ENCODE measurements around the gene PRKN. TPM values are rescaled to one million over a fixed set of nuclear protein-coding genes. Genes with fewer than 3 reads are reported as not detected.

Gene PRKN
- total and polyA plus RNA-seq, 5 donors from 2014 or later: 0.24 to 3.7 (median 2.5) TPM

DNA sequence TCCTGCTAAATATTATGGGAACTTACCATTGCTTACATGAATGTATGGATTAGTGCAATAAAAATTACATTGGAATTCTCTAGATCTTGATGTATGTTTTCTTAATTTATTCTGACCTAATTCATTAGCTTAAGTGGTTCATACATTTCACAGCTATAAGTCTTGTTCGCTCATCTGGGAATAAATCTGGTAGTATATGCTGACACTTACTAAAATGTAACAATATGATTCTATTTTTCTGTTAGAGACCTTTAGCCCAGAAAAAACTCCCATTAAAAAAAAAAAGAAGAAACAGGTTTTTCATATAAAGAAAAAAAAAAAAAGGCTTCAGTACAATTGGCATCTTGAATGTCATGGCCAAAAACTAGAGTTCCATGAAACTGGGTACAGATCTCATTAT lies 1059.6 kb downstream of the PRKN start:
- peaks cover 0 to 5% (median 2%) of the 10 kb centered on the region in 7 donors for H3K9me3 Mint-ChIP-seq
- H3K9me3 ChIP-seq (ENCODE audit: control insufficient read depth in 2 of 2, low read length in 2 of 2): peaks cover 0 to 5% of the 10 kb centered on the region in 2 experiments
- H3K36me3 Mint-ChIP-seq: no peaks in the 10 kb centered on the region
- H3K27ac ChIP-seq (ENCODE audit: insufficient read depth, low read length, poor library complexity, severe bottlenecking): no peak overlapping the region
- ATAC-seq (ENCODE audit: low read depth in 2 of 2): no peak
- H3K27ac Mint-ChIP-seq: no peak overlapping the region
- H3K27me3 ChIP-seq (ENCODE audit: control insufficient read depth, insufficient read depth, low read length): no peaks in the 10 kb centered on the region
- no peak overlapping the region for H3K4me3 Mint-ChIP-seq
- H3K4me3 ChIP-seq (ENCODE audit: low read depth, low read length): no peak overlapping the region
- H3K4me1 Mint-ChIP-seq: no peaks in the 10 kb centered on the region
- no peaks in the 10 kb centered on the region for H3K4me1 ChIP-seq (ENCODE audit: control insufficient read depth, insufficient read depth, low read length, poor library complexity, severe bottlenecking)
- no peak for DNase-seq
- H3K36me3 ChIP-seq (ENCODE audit: control insufficient read depth, insufficient read depth, low read length): no peaks in the 10 kb centered on the region
- no peaks in the 10 kb centered on the region for H3K27me3 Mint-ChIP-seq

DNA sequence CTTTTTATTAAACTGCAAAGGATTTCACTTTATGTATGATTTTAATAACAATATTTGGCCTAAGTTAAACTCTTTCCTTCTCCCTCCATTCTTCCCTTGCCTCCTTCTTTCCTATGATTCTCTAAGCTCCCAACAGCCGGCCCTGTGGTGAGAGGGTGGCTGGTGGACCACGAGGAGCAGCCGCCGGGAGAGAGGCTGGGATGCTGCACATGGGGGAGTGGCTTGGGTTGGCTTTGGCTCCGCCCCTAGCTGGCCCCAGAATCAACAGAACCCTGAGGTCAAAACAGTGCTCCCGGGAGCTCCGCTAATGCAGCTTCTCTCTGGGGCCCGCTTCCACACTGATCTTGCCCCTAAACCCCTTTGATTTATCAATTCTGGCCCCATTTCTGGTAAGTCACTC lies 1063.9 kb downstream of the PRKN start:
- Histone ChIP-seq H3K27ac (ENCODE audit: insufficient read depth, low read length, poor library complexity, severe bottlenecking) (no peak overlapping the region), H3K4me1 (ENCODE audit: control insufficient read depth, insufficient read depth, low read length, poor library complexity, severe bottlenecking) (no peaks in the 10 kb centered on the region), H3K36me3 (ENCODE audit: control insufficient read depth, insufficient read depth, low read length) (no peaks in the 10 kb centered on the region), H3K9me3 (ENCODE audit: control insufficient read depth in 2 of 2, low read length in 2 of 2) (peaks cover 0 to 5% of the 10 kb centered on the region in 2 experiments), H3K27me3 (ENCODE audit: control insufficient read depth, insufficient read depth, low read length) (no peaks in the 10 kb centered on the region), H3K4me3 (ENCODE audit: low read depth, low read length) (no peak overlapping the region)
- no peak overlapping the region for H3K27ac Mint-ChIP-seq
- ATAC-seq (ENCODE audit: low read depth in 2 of 2) (no peak), DNase-seq (no peak)
- peaks cover 0 to 9% (median 0%) of the 10 kb centered on the region in 7 donors for H3K9me3 Mint-ChIP-seq
- no peaks in the 10 kb centered on the region for H3K4me1 Mint-ChIP-seq
- no peaks in the 10 kb centered on the region for H3K27me3 Mint-ChIP-seq
- H3K4me3 Mint-ChIP-seq: no peak overlapping the region
- no peaks in the 10 kb centered on the region for H3K36me3 Mint-ChIP-seq

DNA sequence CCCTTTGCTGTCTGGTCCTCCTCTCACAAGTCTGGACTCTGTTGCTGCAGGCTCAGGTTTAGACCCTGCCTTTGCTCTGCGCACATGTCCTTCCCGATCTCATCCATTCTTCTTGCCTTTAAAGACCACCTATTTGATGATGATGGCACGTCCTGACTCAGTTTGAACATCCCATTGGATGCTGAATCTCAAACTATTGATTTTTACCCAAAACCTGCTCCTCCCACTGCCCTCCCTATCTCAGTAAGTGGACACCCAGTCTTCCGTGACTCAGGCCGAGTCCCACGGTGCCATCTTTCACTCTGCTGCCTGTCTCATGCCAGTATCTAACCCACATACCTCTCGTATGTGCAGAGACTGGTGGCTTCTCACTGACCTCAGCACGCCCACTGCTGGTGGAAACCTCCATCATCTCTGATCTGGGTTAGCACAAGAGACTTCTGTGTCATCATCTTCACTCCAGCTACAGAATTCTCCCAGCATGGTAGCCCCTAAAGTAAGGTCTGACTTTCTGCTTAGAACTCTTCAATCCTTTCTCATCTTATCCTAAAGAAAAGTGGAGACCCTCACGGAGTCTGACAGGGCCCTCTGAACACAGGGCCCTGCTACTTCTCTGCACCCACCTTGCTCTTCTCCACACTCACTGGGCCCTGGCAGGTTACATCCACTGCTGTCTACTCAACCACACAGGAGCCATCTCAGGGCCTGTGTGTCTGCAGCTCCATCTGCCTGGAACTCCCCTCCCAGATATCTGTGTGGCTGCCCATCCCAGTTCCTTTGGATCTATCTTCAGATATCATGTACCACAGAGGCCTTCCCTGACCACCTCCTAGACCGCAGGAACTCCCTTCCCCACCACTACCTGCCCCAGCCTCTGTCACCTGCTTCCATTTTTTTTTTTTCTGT lies 1066.6 kb downstream of the PRKN start:
- Mint-ChIP-seq H3K36me3 (no peaks in the 10 kb centered on the region), H3K27me3 (no peaks in the 10 kb centered on the region), H3K27ac (no peak overlapping the region), H3K9me3 (peaks cover 0 to 9% (median 2%) of the 10 kb centered on the region in 7 donors), H3K4me3 (no peak overlapping the region), H3K4me1 (no peaks in the 10 kb centered on the region)
- ATAC-seq (ENCODE audit: low read depth in 2 of 2) (no peak), DNase-seq (no peak)
- Histone ChIP-seq H3K27ac (ENCODE audit: insufficient read depth, low read length, poor library complexity, severe bottlenecking) (no peak overlapping the region), H3K36me3 (ENCODE audit: control insufficient read depth, insufficient read depth, low read length) (no peaks in the 10 kb centered on the region), H3K4me3 (ENCODE audit: low read depth, low read length) (no peak overlapping the region), H3K27me3 (ENCODE audit: control insufficient read depth, insufficient read depth, low read length) (no peaks in the 10 kb centered on the region), H3K4me1 (ENCODE audit: control insufficient read depth, insufficient read depth, low read length, poor library complexity, severe bottlenecking) (no peaks in the 10 kb centered on the region), H3K9me3 (ENCODE audit: control insufficient read depth in 2 of 2, low read length in 2 of 2) (peaks cover 0 to 5% of the 10 kb centered on the region in 2 experiments)

DNA sequence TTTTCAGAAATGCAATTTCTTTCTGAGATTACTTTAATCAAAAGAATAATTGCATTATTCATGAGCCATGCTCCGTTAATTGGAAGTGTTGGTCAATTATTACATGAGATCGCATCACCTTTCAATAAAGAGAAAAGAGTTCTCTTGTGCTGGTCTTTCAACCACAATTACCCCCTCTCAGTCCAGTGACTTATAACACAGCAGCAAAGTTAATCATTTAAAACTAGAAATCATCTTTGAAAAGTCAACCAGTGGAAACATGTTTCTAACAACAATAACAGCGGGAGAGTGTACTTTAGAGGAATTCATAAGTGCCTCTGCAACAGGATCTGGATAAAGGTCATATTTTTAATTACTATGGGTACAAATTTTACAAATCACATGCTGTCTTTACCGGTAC lies 1069.4 kb downstream of the PRKN start:
- DNase-seq (no peak), ATAC-seq (ENCODE audit: low read depth in 2 of 2) (no peak)
- no peak overlapping the region for H3K4me3 ChIP-seq (ENCODE audit: low read depth, low read length)
- H3K36me3 ChIP-seq (ENCODE audit: control insufficient read depth, insufficient read depth, low read length): no peaks in the 10 kb centered on the region
- H3K36me3 Mint-ChIP-seq: no peaks in the 10 kb centered on the region
- H3K27me3 ChIP-seq (ENCODE audit: control insufficient read depth, insufficient read depth, low read length): no peaks in the 10 kb centered on the region
- H3K27me3 Mint-ChIP-seq: no peaks in the 10 kb centered on the region
- H3K27ac ChIP-seq (ENCODE audit: insufficient read depth, low read length, poor library complexity, severe bottlenecking): no peak overlapping the region
- H3K27ac Mint-ChIP-seq: no peak overlapping the region
- no peaks in the 10 kb centered on the region for H3K4me1 Mint-ChIP-seq
- no peak overlapping the region for H3K4me3 Mint-ChIP-seq
- no peaks in the 10 kb centered on the region for H3K9me3 ChIP-seq (ENCODE audit: control insufficient read depth in 2 of 2, low read length in 2 of 2)
- no peaks in the 10 kb centered on the region for H3K4me1 ChIP-seq (ENCODE audit: control insufficient read depth, insufficient read depth, low read length, poor library complexity, severe bottlenecking)
- peaks cover 0 to 6% (median 0%) of the 10 kb centered on the region in 7 donors for H3K9me3 Mint-ChIP-seq

DNA sequence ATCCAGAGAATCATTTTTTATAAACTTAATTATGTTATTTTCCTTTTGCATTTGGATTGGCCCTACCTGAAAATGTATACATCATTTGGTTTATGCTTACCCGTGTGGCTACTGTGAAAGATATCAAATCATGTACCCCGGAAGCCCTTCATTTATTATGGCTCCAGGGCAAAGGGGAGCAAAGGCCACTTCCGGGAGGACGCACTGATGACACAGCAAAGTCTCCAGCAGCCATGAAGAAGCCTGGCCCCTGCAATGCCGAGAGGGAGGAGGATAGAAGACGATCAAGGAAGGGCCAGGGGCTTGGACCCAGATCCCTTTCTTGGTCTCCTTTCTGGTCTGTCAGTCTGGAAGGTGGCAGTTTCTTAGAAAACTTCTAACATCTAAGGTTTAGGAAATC lies 1073.4 kb downstream of the PRKN start:
- Histone ChIP-seq H3K36me3 (ENCODE audit: control insufficient read depth, insufficient read depth, low read length) (no peaks in the 10 kb centered on the region), H3K4me3 (ENCODE audit: low read depth, low read length) (no peak overlapping the region), H3K9me3 (ENCODE audit: control insufficient read depth in 2 of 2, low read length in 2 of 2) (no peaks in the 10 kb centered on the region), H3K4me1 (ENCODE audit: control insufficient read depth, insufficient read depth, low read length, poor library complexity, severe bottlenecking) (no peaks in the 10 kb centered on the region), H3K27me3 (ENCODE audit: control insufficient read depth, insufficient read depth, low read length) (no peaks in the 10 kb centered on the region), H3K27ac (ENCODE audit: insufficient read depth, low read length, poor library complexity, severe bottlenecking) (no peak overlapping the region)
- Mint-ChIP-seq H3K4me1 (no peaks in the 10 kb centered on the region), H3K36me3 (no peaks in the 10 kb centered on the region), H3K27me3 (no peaks in the 10 kb centered on the region), H3K4me3 (no peak overlapping the region), H3K9me3 (peaks cover 0 to 8% (median 2%) of the 10 kb centered on the region in 7 donors), H3K27ac (no peak overlapping the region)
- DNase-seq: no peak
- ATAC-seq (ENCODE audit: low read depth in 2 of 2): no peak

DNA sequence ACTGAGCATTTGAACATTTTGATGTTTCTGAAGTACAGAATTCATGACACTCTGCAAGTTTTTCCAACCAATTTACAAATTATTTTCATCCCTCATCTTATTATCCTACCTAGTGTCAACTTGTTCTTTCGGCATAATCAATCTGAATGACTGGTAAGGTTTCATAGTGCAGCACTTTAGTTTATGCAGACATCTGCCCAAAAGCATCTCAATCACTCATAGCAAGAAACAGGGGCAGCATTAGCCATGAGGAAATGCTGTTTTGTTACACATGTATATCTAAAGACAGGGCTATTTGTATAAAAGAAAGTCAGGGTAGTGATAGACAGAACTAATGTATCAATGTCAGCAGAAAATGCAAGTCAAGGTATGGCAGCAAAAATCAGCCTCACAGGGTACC lies 1075.6 kb downstream of the PRKN start:
- no peaks in the 10 kb centered on the region for H3K4me1 Mint-ChIP-seq
- H3K9me3 ChIP-seq (ENCODE audit: control insufficient read depth in 2 of 2, low read length in 2 of 2): no peaks in the 10 kb centered on the region

DNA sequence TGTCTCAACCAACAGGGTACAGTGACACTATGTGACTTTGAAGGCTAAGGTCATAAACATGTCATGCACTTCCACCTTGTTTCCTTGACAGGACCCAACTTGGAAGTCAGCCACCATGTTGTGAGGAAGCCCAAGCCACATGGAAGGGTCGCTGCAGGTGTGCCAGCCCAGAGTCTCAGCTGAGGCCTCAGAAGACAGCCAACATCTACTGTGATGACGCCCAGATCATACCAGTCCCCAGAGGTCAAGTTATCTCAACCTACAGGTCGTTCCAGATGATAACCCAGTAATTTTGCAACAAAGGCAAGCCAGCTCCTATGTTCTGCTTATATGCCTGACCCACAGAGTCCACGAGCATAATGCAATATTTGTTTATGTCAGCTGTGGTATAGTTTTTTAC lies 1077.7 kb downstream of the PRKN start:
- Mint-ChIP-seq H3K36me3 (peaks cover 3% of the 10 kb centered on the region), H3K27me3 (no peaks in the 10 kb centered on the region), H3K4me3 (no peak overlapping the region), H3K27ac (no peak overlapping the region), H3K4me1 (no peaks in the 10 kb centered on the region), H3K9me3 (peaks cover 0 to 8% (median 5%) of the 10 kb centered on the region in 7 donors)
- no peaks in the 10 kb centered on the region for H3K27me3 ChIP-seq (ENCODE audit: control insufficient read depth, insufficient read depth, low read length)
- DNase-seq: no peak
- no peak overlapping the region for H3K27ac ChIP-seq (ENCODE audit: insufficient read depth, low read length, poor library complexity, severe bottlenecking)
- no peak for ATAC-seq (ENCODE audit: low read depth in 2 of 2)
- no peaks in the 10 kb centered on the region for H3K36me3 ChIP-seq (ENCODE audit: control insufficient read depth, insufficient read depth, low read length)
- no peaks in the 10 kb centered on the region for H3K9me3 ChIP-seq (ENCODE audit: control insufficient read depth in 2 of 2, low read length in 2 of 2)
- H3K4me3 ChIP-seq (ENCODE audit: low read depth, low read length): no peak overlapping the region
- H3K4me1 ChIP-seq (ENCODE audit: control insufficient read depth, insufficient read depth, low read length, poor library complexity, severe bottlenecking): no peaks in the 10 kb centered on the region

More for the DNA sequence above, 1075.6 kb downstream of the PRKN start:
- no peaks in the 10 kb centered on the region for H3K27me3 Mint-ChIP-seq
- Histone ChIP-seq H3K4me1 (ENCODE audit: control insufficient read depth, insufficient read depth, low read length, poor library complexity, severe bottlenecking) (no peaks in the 10 kb centered on the region), H3K4me3 (ENCODE audit: low read depth, low read length) (no peak overlapping the region), H3K36me3 (ENCODE audit: control insufficient read depth, insufficient read depth, low read length) (no peaks in the 10 kb centered on the region), H3K27ac (ENCODE audit: insufficient read depth, low read length, poor library complexity, severe bottlenecking) (no peak overlapping the region), H3K27me3 (ENCODE audit: control insufficient read depth, insufficient read depth, low read length) (no peaks in the 10 kb centered on the region)
- H3K9me3 Mint-ChIP-seq: peaks cover 0 to 8% (median 2%) of the 10 kb centered on the region in 7 donors
- no peak overlapping the region for H3K4me3 Mint-ChIP-seq
- DNase-seq: no peak
- H3K27ac Mint-ChIP-seq: no peak overlapping the region
- ATAC-seq (ENCODE audit: low read depth in 2 of 2): no peak
- H3K36me3 Mint-ChIP-seq: no peaks in the 10 kb centered on the region

DNA sequence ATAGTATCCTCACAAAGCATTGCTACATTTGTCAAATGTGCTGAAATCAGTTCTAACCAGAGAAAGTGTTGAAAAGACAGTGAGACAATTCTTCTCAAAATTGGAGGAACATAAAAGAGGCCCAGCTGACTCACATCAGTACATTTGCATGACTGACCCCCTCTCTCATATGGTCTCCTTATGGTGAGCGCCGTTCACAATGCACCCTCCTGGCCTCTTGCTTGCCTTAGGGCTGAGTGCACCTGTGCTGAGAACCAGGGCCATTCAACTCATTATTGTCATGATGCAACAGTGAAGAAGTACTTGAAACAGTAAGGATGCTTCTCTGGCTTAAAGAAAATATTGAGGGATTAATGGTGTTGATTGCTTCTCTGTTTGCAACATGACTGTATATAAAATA lies 1078.5 kb downstream of the PRKN start:
- Histone ChIP-seq H3K4me3 (ENCODE audit: low read depth, low read length) (no peak overlapping the region), H3K4me1 (ENCODE audit: control insufficient read depth, insufficient read depth, low read length, poor library complexity, severe bottlenecking) (no peaks in the 10 kb centered on the region), H3K36me3 (ENCODE audit: control insufficient read depth, insufficient read depth, low read length) (no peaks in the 10 kb centered on the region), H3K27me3 (ENCODE audit: control insufficient read depth, insufficient read depth, low read length) (no peaks in the 10 kb centered on the region), H3K27ac (ENCODE audit: insufficient read depth, low read length, poor library complexity, severe bottlenecking) (no peak overlapping the region), H3K9me3 (ENCODE audit: control insufficient read depth in 2 of 2, low read length in 2 of 2) (no peaks in the 10 kb centered on the region)
- Mint-ChIP-seq H3K36me3 (peaks cover 3% of the 10 kb centered on the region), H3K4me3 (no peak overlapping the region), H3K4me1 (no peaks in the 10 kb centered on the region), H3K27me3 (no peaks in the 10 kb centered on the region), H3K9me3 (peaks cover 0 to 8% (median 5%) of the 10 kb centered on the region in 7 donors), H3K27ac (no peak overlapping the region)
- no peak for ATAC-seq (ENCODE audit: low read depth in 2 of 2)
- no peak for DNase-seq
